ENCODE measurements around the gene TNNI3K. TPM values are rescaled to one million over a fixed set of nuclear protein-coding genes. Genes with fewer than 3 reads are reported as not detected.

Gene TNNI3K
- polyA plus RNA-seq, 1 donor (not counting 4 experiments of a cell fraction or from before 2014, with no cell fraction given), result 0.41 TPM

DNA sequence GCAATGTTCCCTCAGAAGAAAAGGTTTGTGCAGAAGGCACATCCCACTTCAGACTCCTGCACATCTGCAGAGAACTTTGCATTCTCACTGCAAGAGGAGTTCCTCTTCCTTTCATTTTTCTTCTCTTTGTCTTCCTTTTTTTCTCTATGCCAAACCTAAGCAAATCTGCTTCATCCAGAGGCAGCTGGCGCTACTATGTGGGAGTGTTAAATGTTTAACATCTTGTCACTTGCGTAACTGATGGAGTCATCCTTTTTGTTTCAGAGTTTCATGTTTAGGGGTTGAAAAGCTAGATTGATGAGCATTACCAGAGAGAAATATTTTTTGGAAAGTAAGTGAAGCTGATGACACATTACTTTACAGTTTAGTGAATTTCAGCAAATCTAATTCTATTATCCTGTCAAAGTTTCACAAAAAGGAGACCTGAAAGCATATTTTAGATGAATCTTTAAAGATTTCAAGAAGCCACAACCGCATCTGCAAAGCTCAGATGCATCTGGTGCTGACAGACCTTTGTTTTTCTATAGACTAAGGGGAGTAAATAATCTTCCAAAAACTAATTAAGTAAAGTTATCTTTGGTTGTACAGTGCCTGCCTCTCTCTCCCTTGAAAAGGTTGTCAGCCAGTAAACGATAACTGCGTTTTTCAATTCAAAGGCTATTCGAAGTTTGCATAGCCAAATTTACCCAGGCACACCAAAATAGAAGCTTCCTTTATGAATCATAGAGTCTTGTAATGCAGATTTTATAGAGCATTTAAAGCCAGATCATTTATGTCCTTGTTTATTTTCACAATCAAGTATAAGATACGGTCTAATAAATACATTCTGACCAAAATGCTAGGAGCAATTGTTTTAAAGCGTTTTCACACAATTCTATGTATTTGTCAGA lies 278.5 kb downstream of the TNNI3K start:
- Histone ChIP-seq H3K9ac (ENCODE audit: control insufficient read depth, extremely low read depth, insufficient read depth, low read length) (no peak overlapping the region), H3K4me1 (ENCODE audit: control insufficient read depth, extremely low read depth, insufficient read depth, low read length) (no peaks in the 10 kb centered on the region), H2AFZ (ENCODE audit: control insufficient read depth, low read length) (no peak overlapping the region), H3K36me3 (ENCODE audit: control insufficient read depth in 2 of 2, extremely low read depth in 1 of 2, insufficient read depth in 2 of 2, low read length in 2 of 2) (no peaks in the 10 kb centered on the region), H3K79me2 (ENCODE audit: control insufficient read depth, insufficient read depth, low read length) (no peaks in the 10 kb centered on the region), H3K4me2 (ENCODE audit: control insufficient read depth, extremely low read depth, insufficient read depth, low read depth, low read length) (no peak overlapping the region), H3K27ac (ENCODE audit: control insufficient read depth, insufficient read depth, low read length) (no peak overlapping the region), H3K27me3 (ENCODE audit: control insufficient read depth, extremely low read depth, insufficient read depth, low read length) (no peaks in the 10 kb centered on the region), H3K4me3 (ENCODE audit: control insufficient read depth in 2 of 3, extremely low read depth in 1 of 3, insufficient read depth in 2 of 3, low read depth in 1 of 3, low read length in 3 of 3) (no peak overlapping the region), H3K9me1 (ENCODE audit: control insufficient read depth, extremely low read depth, insufficient read depth, low read length) (no peaks in the 10 kb centered on the region), H4K20me1 (ENCODE audit: control insufficient read depth, extremely low read depth, insufficient read depth, low read length) (no peaks in the 10 kb centered on the region), H3K9me3 (ENCODE audit: control insufficient read depth, low read depth, low read length) (no peaks in the 10 kb centered on the region)
- DNase-seq (ENCODE audit: low read depth, low spot score), result no peak
- TF ChIP-seq, protein P1, sequence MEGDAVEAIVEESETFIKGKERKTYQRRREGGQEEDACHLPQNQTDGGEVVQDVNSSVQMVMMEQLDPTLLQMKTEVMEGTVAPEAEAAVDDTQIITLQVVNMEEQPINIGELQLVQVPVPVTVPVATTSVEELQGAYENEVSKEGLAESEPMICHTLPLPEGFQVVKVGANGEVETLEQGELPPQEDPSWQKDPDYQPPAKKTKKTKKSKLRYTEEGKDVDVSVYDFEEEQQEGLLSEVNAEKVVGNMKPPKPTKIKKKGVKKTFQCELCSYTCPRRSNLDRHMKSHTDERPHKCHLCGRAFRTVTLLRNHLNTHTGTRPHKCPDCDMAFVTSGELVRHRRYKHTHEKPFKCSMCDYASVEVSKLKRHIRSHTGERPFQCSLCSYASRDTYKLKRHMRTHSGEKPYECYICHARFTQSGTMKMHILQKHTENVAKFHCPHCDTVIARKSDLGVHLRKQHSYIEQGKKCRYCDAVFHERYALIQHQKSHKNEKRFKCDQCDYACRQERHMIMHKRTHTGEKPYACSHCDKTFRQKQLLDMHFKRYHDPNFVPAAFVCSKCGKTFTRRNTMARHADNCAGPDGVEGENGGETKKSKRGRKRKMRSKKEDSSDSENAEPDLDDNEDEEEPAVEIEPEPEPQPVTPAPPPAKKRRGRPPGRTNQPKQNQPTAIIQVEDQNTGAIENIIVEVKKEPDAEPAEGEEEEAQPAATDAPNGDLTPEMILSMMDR (optimal IDR thresholded peaks at IDR 0.05 in 1 of 3, IDR thresholded peaks at IDR 0.05 in 1 of 3, conservative IDR thresholded peaks at IDR 0.05 in 1 of 3; ENCODE audit: extremely low read depth in 1 of 3, insufficient read depth in 2 of 3, low read length in 3 of 3), result no peak
- TF ChIP-seq EZH2 (IDR thresholded peaks at IDR 0.05; ENCODE audit: low read length), result no peak
- no peak for FAIRE-seq
- dilution Hi-C loops (cut with MboI; ENCODE audit: extremely low pct_ligation_motif_present, low sequenced_read_pairs), result no loop called here

DNA sequence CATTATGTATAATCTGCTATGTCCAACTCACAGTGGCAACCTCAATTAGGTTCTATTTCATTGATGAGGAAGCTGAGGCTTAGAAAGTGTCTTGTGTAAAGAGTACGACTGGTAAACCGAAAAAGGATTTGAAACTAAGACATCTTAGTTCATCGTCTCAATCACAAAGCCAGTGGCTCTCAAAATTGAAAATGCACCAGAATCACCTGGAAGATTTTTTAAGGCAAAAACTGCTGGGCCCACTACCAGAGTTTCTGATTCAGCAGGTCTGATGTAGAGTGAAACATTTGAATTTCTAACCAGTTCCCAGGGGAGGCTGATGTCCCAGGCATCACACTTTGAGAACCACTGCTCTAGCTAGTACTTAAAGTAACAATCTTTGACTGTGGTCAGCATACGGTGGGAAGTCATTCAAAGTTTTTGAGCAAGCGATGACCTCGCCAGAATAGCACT lies 282.4 kb downstream of the TNNI3K start:
- Histone ChIP-seq H3K36me3 (ENCODE audit: control insufficient read depth in 2 of 2, extremely low read depth in 1 of 2, insufficient read depth in 2 of 2, low read length in 2 of 2) (no peaks in the 10 kb centered on the region), H4K20me1 (ENCODE audit: control insufficient read depth, extremely low read depth, insufficient read depth, low read length) (no peaks in the 10 kb centered on the region), H3K27me3 (ENCODE audit: control insufficient read depth, extremely low read depth, insufficient read depth, low read length) (no peaks in the 10 kb centered on the region), H3K4me1 (ENCODE audit: control insufficient read depth, extremely low read depth, insufficient read depth, low read length) (no peaks in the 10 kb centered on the region), H3K79me2 (ENCODE audit: control insufficient read depth, insufficient read depth, low read length) (no peaks in the 10 kb centered on the region), H2AFZ (ENCODE audit: control insufficient read depth, low read length) (no peak overlapping the region), H3K4me3 (ENCODE audit: control insufficient read depth in 2 of 3, extremely low read depth in 1 of 3, insufficient read depth in 2 of 3, low read depth in 1 of 3, low read length in 3 of 3) (no peak overlapping the region), H3K9me3 (ENCODE audit: control insufficient read depth, low read depth, low read length) (no peaks in the 10 kb centered on the region), H3K9me1 (ENCODE audit: control insufficient read depth, extremely low read depth, insufficient read depth, low read length) (no peaks in the 10 kb centered on the region), H3K4me2 (ENCODE audit: control insufficient read depth, extremely low read depth, insufficient read depth, low read depth, low read length) (no peak overlapping the region), H3K27ac (ENCODE audit: control insufficient read depth, insufficient read depth, low read length) (no peak overlapping the region), H3K9ac (ENCODE audit: control insufficient read depth, extremely low read depth, insufficient read depth, low read length) (no peak overlapping the region)
- FAIRE-seq (no peak), DNase-seq (ENCODE audit: low read depth, low spot score) (no peak)
- dilution Hi-C loops (cut with MboI; ENCODE audit: extremely low pct_ligation_motif_present, low sequenced_read_pairs), result no loop called here
- no peak for TF ChIP-seq EZH2 (IDR thresholded peaks at IDR 0.05; ENCODE audit: low read length)
- TF ChIP-seq, protein P1 (optimal IDR thresholded peaks at IDR 0.05 in 1 of 3, IDR thresholded peaks at IDR 0.05 in 1 of 3, conservative IDR thresholded peaks at IDR 0.05 in 1 of 3; ENCODE audit: extremely low read depth in 1 of 3, insufficient read depth in 2 of 3, low read length in 3 of 3), result no peak
